SK-N-SH treated with all-trans-retinoic acid at 6 μM for 48 hours (cell line): ENCODE data around the gene GALNTL6.

Source experiments
- ATAC-seq: fragments of 200-7000 bp; cut with Tn5 transposase; 3 replicates; pipeline ENCODE4 v1.9.1; 2020; ENCODE audit warnings: mild to moderate bottlenecking, moderate library complexity
- ARNTL ChIP-seq: fragments of 450-650 bp; formaldehyde crosslinking; IDR thresholded peaks from 2 replicates; pipeline ENCODE4 v1.5.0; 2020; ENCODE audit warnings: low read depth, mild to moderate bottlenecking, moderate library complexity, borderline replicate concordance
- BACH2 ChIP-seq: fragments of 250-450 bp; sonication (Bioruptor Pico); IDR thresholded peaks from 2 replicates; pipeline ENCODE4 v1.9.0; 2021; ENCODE audit warnings: mild to moderate bottlenecking, borderline replicate concordance
- GLIS3 ChIP-seq: fragments of 250-450 bp; sonication (Bioruptor Pico); IDR thresholded peaks from 2 replicates; pipeline ENCODE4 v1.5.0; 2020; ENCODE audit warnings: mild to moderate bottlenecking, moderate library complexity
- ISL1 ChIP-seq: fragments of 250-450 bp; sonication (Bioruptor Pico); IDR thresholded peaks from 2 replicates; pipeline ENCODE4 v2.1.2; 2022; ENCODE audit warnings: mild to moderate bottlenecking, moderate library complexity
- OSR1 ChIP-seq: fragments of 250-450 bp; sonication (Bioruptor Pico); IDR thresholded peaks from 2 replicates; pipeline ENCODE4 v1.8.0; 2022; ENCODE audit warnings: moderate library complexity, mild to moderate bottlenecking, inconsistent platforms
- PPARA ChIP-seq: fragments of 250-450 bp; sonication (Bioruptor Pico); IDR thresholded peaks from 2 replicates; pipeline ENCODE4 v1.5.0; 2020; ENCODE audit warnings: mild to moderate bottlenecking, borderline replicate concordance
- RARB ChIP-seq: fragments of 250-450 bp; sonication (Bioruptor Pico); IDR thresholded peaks from 2 replicates; pipeline ENCODE4 v1.8.0; 2021; ENCODE audit warnings: mild to moderate bottlenecking, moderate library complexity
- SNAI2 ChIP-seq: fragments of 250-450 bp; sonication (Bioruptor Pico); IDR thresholded peaks from 2 replicates; pipeline ENCODE4 v1.5.0; 2020; ENCODE audit warnings: mild to moderate bottlenecking, moderate library complexity
- TCF4 ChIP-seq: fragments of 250-450 bp; sonication (Bioruptor Pico); IDR thresholded peaks from 2 replicates; pipeline ENCODE4 v1.8.0; 2021; ENCODE audit warnings: mild to moderate bottlenecking, moderate library complexity, borderline replicate concordance
- TOX ChIP-seq: fragments of 250-450 bp; sonication (Bioruptor Pico); IDR thresholded peaks from 2 replicates; pipeline ENCODE4 v1.8.0; 2021; ENCODE audit warnings: mild to moderate bottlenecking, moderate library complexity, borderline replicate concordance
- ZC3H10 ChIP-seq: fragments of 250-450 bp; sonication (Bioruptor Pico); IDR thresholded peaks from 2 replicates; pipeline ENCODE4 v1.5.1; 2021; ENCODE audit warnings: mild to moderate bottlenecking, moderate library complexity
- ZFP3 ChIP-seq: fragments of 250-450 bp; sonication (Bioruptor Pico); IDR thresholded peaks from 2 replicates; pipeline ENCODE4 v1.5.0; 2020; ENCODE audit warnings: mild to moderate bottlenecking, moderate library complexity
- ZFP30 ChIP-seq: fragments of 450-650 bp; formaldehyde crosslinking; IDR thresholded peaks from 2 replicates; pipeline ENCODE4 v1.5.0; 2022; ENCODE audit warnings: mild to moderate bottlenecking, moderate library complexity
- ZNF565 ChIP-seq: fragments of 450-650 bp; formaldehyde crosslinking; conservative IDR thresholded peaks from 2 replicates; pipeline ENCODE4 v1.5.0; 2020; ENCODE audit warnings: low read depth, mild to moderate bottlenecking, moderate library complexity
- ZNF70 ChIP-seq: fragments of 450-650 bp; formaldehyde crosslinking; IDR thresholded peaks from 2 replicates; pipeline ENCODE4 v1.5.0; 2020; ENCODE audit warnings: mild to moderate bottlenecking, moderate library complexity
- ZNF8 ChIP-seq: fragments of 450-650 bp; formaldehyde crosslinking; IDR thresholded peaks from 2 replicates; pipeline ENCODE4 v1.5.0; 2020; ENCODE audit warnings: mild to moderate bottlenecking, moderate library complexity
- TF ChIP-seq, protein P1 (sequence below): fragments of 250-450 bp; sonication (Bioruptor Pico); IDR thresholded peaks from 2 replicates; pipeline ENCODE4 v1.5.0; 2020; ENCODE audit warnings: mild to moderate bottlenecking, moderate library complexity
- TF ChIP-seq, protein P2 (sequence below): fragments of 250-450 bp; sonication (Bioruptor Pico); IDR thresholded peaks from 2 replicates; pipeline ENCODE4 v1.8.0; 2021; ENCODE audit warnings: low read depth, mild to moderate bottlenecking, moderate library complexity, borderline replicate concordance
- TF ChIP-seq, protein P3 (sequence below): fragments of 250-450 bp; sonication (Bioruptor Pico); IDR thresholded peaks from 2 replicates; pipeline ENCODE4 v1.5.1; 2020; ENCODE audit warnings: low read depth, mild to moderate bottlenecking, moderate library complexity

GALNTL6 gene

DNA sequence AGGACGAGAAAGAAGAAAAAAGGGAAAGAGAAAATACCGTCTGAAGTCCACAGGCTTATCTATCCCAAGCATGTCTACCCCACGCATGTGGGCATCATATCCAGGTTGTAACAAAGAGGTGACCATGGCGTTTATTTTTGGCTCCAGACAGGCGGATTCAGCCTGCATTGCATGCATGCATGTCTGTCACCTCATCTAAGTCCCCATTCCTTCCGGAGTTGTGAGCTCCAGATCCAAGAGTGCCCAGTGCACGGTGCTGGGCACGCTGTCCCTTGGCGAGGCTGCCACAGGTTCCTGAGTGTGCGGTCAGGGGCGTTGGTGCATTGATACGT lies 905 bp upstream of the GALNTL6 start:
- ATAC-seq: no peak; the same call in 2 of the 3 replicates
- TF ChIP-seq TCF4 (CRISPR knock-in tag): no peak
- TF ChIP-seq ZC3H10: no peak
- no peak for TF ChIP-seq RARB
- no peak for TF ChIP-seq BACH2 (CRISPR knock-in tag)
- TF ChIP-seq OSR1: no peak
- TF ChIP-seq PPARA (CRISPR knock-in tag): no peak
- no peak for TF ChIP-seq TOX (CRISPR knock-in tag)
- TF ChIP-seq, protein P1, sequence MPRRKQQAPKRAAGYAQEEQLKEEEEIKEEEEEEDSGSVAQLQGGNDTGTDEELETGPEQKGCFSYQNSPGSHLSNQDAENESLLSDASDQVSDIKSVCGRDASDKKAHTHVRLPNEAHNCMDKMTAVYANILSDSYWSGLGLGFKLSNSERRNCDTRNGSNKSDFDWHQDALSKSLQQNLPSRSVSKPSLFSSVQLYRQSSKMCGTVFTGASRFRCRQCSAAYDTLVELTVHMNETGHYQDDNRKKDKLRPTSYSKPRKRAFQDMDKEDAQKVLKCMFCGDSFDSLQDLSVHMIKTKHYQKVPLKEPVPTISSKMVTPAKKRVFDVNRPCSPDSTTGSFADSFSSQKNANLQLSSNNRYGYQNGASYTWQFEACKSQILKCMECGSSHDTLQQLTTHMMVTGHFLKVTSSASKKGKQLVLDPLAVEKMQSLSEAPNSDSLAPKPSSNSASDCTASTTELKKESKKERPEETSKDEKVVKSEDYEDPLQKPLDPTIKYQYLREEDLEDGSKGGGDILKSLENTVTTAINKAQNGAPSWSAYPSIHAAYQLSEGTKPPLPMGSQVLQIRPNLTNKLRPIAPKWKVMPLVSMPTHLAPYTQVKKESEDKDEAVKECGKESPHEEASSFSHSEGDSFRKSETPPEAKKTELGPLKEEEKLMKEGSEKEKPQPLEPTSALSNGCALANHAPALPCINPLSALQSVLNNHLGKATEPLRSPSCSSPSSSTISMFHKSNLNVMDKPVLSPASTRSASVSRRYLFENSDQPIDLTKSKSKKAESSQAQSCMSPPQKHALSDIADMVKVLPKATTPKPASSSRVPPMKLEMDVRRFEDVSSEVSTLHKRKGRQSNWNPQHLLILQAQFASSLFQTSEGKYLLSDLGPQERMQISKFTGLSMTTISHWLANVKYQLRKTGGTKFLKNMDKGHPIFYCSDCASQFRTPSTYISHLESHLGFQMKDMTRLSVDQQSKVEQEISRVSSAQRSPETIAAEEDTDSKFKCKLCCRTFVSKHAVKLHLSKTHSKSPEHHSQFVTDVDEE (CRISPR knock-in tag): no peak
- TF ChIP-seq ZNF565 (CRISPR knock-in tag): no peak
- TF ChIP-seq ISL1: no peak
- no peak for TF ChIP-seq ZNF8 (CRISPR knock-in tag)
- no peak for TF ChIP-seq ARNTL (CRISPR knock-in tag)
- TF ChIP-seq ZNF70 (CRISPR knock-in tag): no peak
- TF ChIP-seq, protein P2, sequence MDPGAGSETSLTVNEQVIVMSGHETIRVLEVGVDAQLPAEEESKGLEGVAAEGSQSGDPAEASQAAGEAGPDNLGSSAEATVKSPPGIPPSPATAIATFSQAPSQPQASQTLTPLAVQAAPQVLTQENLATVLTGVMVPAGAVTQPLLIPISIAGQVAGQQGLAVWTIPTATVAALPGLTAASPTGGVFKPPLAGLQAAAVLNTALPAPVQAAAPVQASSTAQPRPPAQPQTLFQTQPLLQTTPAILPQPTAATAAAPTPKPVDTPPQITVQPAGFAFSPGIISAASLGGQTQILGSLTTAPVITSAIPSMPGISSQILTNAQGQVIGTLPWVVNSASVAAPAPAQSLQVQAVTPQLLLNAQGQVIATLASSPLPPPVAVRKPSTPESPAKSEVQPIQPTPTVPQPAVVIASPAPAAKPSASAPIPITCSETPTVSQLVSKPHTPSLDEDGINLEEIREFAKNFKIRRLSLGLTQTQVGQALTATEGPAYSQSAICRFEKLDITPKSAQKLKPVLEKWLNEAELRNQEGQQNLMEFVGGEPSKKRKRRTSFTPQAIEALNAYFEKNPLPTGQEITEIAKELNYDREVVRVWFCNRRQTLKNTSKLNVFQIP: no peak

DNA sequence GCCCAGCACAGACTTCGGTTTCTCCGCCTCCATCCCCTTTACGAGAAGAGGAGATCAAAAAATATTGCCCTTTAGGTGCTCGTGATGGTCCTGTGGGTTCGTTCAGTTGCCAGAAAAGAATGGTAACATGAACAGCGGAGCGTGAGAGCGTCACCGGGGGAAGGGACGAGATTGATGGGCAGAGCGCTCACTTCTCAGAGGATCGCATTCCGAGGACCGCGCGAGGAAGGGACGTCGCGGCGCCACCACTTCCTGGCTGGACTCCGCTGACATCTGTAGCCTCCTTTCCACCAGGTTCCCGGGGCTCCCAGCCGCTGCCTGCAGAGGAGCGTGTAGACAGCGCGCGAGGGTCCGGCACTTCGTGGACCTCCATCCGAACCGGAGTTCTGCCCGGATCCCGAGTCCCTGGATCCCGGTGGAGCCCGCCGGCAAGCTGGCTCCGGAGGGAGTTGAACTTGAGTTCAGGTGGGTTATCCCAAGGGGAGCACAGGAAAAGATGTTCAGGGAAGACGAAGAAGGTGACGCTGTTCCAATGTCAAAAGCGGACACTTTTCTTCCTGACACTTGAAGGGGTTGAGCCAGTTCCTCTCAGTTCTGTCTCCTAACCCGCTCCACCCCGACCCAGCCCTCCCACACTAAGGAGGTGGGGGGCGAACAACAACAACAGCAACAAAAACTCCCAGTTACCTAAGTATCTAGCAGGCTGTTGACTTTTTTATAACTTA lies 484 bp downstream of the GALNTL6 start:
- ATAC-seq: peak; percentile 61
- TF ChIP-seq TCF4 (CRISPR knock-in tag): no peak

DNA sequence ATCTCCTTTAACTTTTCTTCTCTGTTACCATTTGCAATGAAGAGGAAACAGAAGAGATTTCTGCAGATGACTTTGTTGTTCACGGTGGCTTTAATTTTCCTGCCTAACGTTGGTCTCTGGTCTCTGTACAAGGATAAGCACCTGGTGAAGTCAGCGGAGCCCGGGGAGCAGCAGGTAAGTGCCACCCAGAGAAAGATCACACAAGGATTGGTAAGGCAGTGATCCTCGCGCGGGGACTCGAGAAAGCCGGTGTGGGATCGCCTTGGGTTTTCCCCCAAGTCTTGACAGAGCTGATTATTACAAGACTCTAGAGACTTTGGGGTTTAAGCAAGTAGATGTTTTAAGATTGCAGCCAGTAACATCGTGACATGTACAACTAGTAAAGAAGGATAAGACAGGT lies 1.3 kb downstream of the GALNTL6 start:
- ATAC-seq: no peak
- TF ChIP-seq ZFP3 (CRISPR knock-in tag) (no peak), ARNTL (CRISPR knock-in tag) (no peak), RARB (no peak), GLIS3 (no peak), TOX (CRISPR knock-in tag) (no peak)
- TF ChIP-seq, protein P2: no peak
- TF ChIP-seq, protein P3, sequence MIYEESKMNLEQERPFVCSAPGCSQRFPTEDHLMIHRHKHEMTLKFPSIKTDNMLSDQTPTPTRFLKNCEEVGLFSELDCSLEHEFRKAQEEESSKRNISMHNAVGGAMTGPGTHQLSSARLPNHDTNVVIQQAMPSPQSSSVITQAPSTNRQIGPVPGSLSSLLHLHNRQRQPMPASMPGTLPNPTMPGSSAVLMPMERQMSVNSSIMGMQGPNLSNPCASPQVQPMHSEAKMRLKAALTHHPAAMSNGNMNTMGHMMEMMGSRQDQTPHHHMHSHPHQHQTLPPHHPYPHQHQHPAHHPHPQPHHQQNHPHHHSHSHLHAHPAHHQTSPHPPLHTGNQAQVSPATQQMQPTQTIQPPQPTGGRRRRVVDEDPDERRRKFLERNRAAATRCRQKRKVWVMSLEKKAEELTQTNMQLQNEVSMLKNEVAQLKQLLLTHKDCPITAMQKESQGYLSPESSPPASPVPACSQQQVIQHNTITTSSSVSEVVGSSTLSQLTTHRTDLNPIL (CRISPR knock-in tag): no peak

DNA sequence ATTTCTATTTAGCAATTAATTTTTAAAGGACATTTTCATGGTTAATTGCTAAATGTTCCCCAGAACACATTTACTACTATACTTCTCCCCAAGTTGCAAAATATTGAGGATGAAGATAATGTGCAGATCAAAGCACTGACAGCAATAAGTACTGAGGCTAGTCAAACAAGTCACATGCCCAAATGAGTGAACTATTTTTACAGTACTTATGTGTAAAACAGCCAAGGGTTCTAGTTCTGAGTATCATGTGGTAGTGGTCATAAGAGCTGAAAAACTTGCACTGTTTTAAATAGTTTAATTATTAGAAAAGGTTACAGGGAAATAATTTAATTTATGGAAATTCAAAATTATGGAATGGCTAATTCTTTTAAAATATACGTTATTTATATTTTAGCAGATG lies 3.8 kb downstream of the GALNTL6 start:
- ATAC-seq: no peak
- TF ChIP-seq ISL1 (no peak), SNAI2 (no peak), ZFP30 (CRISPR knock-in tag) (no peak), TCF4 (CRISPR knock-in tag) (no peak)
- TF ChIP-seq, protein P3 (CRISPR knock-in tag): no peak
